ENCODE data around the gene MRTFB.

The MRTFB gene

DNA sequence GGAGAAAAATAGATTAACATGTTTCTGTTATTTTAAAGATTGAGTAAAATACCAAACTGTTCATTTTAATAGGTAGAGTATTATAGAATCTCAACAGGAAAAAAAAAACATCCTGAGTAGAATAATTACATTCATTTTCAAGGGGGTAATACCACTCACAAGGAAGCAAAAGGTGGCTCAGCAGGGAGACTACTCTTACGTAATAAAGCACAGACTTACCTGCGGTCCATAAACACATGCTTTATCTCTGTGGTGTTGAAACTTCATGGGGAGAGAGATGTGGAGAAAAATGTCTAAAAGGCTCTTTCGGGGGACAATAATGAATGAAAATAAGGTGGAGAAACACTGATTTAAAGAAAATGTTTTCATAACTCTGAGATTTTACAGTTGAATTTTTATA lies 171.7 kb downstream of the MRTFB start:
- TF ChIP-seq, protein P1, sequence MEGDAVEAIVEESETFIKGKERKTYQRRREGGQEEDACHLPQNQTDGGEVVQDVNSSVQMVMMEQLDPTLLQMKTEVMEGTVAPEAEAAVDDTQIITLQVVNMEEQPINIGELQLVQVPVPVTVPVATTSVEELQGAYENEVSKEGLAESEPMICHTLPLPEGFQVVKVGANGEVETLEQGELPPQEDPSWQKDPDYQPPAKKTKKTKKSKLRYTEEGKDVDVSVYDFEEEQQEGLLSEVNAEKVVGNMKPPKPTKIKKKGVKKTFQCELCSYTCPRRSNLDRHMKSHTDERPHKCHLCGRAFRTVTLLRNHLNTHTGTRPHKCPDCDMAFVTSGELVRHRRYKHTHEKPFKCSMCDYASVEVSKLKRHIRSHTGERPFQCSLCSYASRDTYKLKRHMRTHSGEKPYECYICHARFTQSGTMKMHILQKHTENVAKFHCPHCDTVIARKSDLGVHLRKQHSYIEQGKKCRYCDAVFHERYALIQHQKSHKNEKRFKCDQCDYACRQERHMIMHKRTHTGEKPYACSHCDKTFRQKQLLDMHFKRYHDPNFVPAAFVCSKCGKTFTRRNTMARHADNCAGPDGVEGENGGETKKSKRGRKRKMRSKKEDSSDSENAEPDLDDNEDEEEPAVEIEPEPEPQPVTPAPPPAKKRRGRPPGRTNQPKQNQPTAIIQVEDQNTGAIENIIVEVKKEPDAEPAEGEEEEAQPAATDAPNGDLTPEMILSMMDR (conservative IDR thresholded peaks at IDR 0.05; ENCODE audit: low read length), result no peak
- no peak overlapping the region for H3K4me3 ChIP-seq (ENCODE audit: low read length)
- no peak for DNase-seq (ENCODE audit: low read depth)

DNA sequence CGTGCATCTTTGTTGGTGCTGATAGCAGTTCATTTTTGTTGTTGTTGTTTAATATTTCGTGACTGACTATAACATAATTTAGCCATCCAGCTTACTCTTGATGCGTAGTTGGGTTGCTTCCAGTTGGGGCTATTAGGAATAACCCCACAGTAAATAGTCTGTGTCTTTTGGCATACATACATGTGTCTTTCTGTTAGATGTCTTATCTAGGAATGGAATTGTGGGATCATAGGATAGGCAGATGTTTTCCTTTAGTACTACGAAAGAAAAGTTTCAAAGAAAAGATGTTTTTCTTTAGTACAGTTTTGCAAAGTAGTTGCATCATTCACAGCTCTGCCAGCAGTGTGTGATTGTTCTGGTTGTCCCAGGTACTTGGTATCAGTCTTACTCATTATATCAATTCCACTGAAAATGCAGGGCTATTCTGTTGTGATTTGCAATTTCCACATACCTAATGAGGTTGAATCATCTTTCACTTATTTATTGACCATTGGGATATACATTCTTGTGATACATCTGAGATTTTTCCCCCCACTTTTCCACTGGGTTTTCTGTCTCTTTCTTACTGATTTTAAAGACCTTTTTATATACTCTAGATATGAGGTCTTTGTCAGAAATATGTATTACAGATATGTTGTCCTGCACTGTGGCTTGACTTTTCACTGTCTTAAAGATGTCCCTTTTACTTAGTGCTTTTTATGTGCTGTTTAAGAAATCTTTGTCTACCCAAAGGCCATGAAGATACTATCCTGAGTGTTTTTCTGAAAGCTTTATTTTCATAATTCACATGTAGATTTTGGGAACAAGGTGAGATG lies 173.3 kb downstream of the MRTFB start:
- TF ChIP-seq, protein P1 (conservative IDR thresholded peaks at IDR 0.05; ENCODE audit: low read length), result no peak
- DNase-seq (ENCODE audit: low read depth), result peak; percentile 50
- no peak overlapping the region for H3K4me3 ChIP-seq (ENCODE audit: low read length)

DNA sequence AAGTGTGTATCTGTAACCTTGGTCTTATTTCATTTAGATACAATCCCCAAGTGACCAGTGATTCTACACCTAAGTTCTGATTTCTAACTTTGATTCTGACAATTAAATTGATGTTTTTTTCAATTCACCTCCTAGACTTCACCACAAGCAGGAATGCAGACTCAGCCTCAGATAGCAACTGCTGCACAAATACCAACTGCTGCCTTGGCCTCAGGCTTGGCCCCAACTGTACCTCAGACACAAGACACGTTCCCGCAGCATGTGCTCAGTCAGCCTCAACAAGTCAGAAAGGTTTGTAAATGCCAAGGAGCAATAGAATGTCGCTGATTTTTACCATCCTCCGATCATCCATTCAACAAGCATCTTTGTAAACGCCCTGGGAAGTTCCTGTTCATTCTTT lies 177.7 kb downstream of the MRTFB start:
- no peak overlapping the region for H3K4me3 ChIP-seq (ENCODE audit: low read length)
- DNase-seq (ENCODE audit: low read depth), result no peak
- TF ChIP-seq, protein P1 (conservative IDR thresholded peaks at IDR 0.05; ENCODE audit: low read length), result no peak

DNA sequence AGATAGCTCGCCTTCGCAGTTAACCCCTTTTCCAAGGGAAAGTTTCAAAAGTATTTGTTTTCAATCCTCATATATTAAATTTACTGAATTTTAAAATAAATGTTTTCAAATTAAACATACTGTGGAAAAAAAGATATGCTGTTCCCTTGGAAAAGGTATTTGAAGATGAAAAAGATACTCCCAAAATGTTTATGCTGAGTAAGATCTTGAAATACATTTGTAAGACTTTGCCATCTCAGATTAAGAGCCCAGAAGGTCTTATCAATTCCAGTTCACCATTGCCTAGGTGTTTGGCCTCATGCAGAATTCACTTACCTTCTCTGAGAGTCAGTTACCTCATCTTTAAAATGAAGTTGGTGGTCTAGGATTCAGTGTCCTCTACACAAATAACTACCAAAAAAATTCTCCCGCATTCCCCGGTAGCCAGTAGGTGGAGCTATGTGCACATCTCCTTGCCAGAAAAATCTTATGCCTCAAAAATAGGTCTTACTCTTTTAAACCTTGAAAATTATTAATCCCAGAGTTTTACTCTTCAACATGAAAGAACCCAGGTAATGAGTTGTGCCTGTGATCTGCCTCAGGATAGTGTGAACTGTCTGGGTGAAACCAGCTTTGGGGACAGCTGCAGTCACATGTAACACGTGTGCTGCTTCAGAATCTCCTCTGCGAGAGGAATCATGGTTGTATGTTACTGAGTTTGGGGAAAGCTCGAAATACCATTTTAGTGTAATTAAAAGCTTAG lies 178.3 kb downstream of the MRTFB start:
- TF ChIP-seq, protein P1 (conservative IDR thresholded peaks at IDR 0.05; ENCODE audit: low read length), result peak; percentile 97
- H3K4me3 ChIP-seq (ENCODE audit: low read length), result no peak overlapping the region
- peak; percentile 48 for DNase-seq (ENCODE audit: low read depth)

DNA sequence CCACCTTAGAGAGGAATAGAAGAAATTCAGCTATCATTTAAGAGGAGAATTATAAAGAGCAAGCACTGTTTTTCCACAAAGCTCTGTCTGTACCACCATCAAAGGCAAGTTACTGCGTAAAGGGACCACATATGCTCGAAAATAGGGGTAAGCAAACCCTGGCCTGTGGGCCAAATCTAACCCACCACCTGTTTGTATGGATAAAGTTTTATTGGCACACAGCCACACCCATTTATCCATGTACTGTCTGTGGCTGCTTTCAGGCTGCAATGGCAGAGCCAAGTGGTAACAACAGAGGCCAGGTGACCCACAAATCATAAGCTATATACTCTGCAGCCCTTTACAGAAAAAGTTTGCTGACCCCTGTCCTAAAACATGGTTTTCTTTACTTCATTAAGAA lies 180.3 kb downstream of the MRTFB start:
- TF ChIP-seq, protein P1 (conservative IDR thresholded peaks at IDR 0.05; ENCODE audit: low read length), result no peak
- DNase-seq (ENCODE audit: low read depth), result no peak
- H3K4me3 ChIP-seq (ENCODE audit: low read length), result no peak overlapping the region

DNA sequence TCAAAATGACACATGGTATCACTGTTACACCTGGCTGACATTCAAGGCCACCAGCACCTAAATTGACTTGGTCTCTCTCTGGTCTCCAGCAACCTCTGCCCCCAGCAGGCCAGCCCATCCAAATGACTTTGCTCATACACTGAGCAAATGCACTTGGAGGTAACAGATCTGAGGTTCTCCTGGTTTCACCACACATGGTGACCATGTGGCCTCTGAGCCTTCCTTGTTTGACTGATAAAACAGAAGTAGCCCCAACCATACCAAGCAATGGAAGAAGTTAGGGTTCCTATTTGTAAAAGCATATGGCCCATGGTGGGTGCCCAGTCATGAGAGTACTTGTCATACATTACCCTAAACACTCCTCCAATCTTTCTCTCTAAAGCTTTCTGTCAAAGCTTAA lies 181.7 kb downstream of the MRTFB start:
- no peak for DNase-seq (ENCODE audit: low read depth)

More for the DNA sequence above, 181.7 kb downstream of the MRTFB start:
- TF ChIP-seq, protein P1 (conservative IDR thresholded peaks at IDR 0.05; ENCODE audit: low read length), result no peak
- no peak overlapping the region for H3K4me3 ChIP-seq (ENCODE audit: low read length)
